Measurements from ENCODE around the gene APIP. TPM values are rescaled to one million over a fixed set of nuclear protein-coding genes. Genes with fewer than 3 reads are reported as not detected.
A peak's percentile ranks its signal among the peaks of the same experiment; 100 is the strongest.

The APIP gene
- total RNA-seq, 1 experiment from 2014 or later = 31.3 TPM

DNA sequence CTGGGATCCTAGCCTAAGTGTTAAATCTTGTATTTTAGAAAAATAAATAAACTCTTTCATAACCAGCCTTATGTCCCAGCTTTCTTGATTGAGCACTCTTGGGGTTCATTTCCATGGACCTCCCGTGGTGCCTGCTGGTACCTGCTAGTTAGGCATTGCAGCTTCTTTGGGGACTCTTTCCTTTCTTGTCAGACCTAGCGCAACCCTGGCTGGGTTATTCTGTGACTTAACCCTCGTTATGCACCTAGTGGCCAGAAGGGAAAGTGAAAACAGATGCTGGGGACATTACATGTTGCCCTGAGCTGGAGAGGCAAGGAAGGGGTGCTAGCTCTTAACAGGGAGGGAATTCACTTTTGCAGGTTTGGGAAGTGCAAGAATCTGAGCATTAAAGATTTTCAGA is 46.8 kb downstream of the APIP start:
- H3K23ac ChIP-seq (ENCODE audit: insufficient read length, low read depth, low read length) = no peak overlapping the region
- H3K79me1 ChIP-seq (ENCODE audit: insufficient read depth, low read depth, low read length, poor library complexity, severe bottlenecking) = no peaks in the 10 kb centered on the region
- H4K5ac ChIP-seq (ENCODE audit: insufficient read length, low read depth, low read length) = no peak overlapping the region
- H4K20me1 ChIP-seq (ENCODE audit: control insufficient read depth, insufficient read depth, insufficient read length) = no peaks in the 10 kb centered on the region
- peaks cover 0 to 3% (median 2%) of the 10 kb centered on the region in 3 experiments; a peak in 4 of 7 replicates for H3K36me3 Mint-ChIP-seq (ENCODE audit: insufficient read depth in 1 of 3, low read depth in 3 of 3)
- no peak overlapping the region for H3K9ac ChIP-seq (ENCODE audit: extremely low read depth, insufficient read length, low read length)
- no peak overlapping the region for H2BK12ac ChIP-seq (ENCODE audit: insufficient read length, low read depth, low read length)
- no peaks in the 10 kb centered on the region for H3K79me2 ChIP-seq (ENCODE audit: insufficient read depth, low read length)
- no peak overlapping the region for H2BK15ac ChIP-seq (ENCODE audit: low read depth, low read length)
- no peak overlapping the region for H3K4me2 ChIP-seq (ENCODE audit: insufficient read depth, insufficient read length, low read length)
- no peak overlapping the region for H2AK5ac ChIP-seq (ENCODE audit: insufficient read length, low read length)
- H2AFZ ChIP-seq (ENCODE audit: low read length) = no peak overlapping the region
- no peak overlapping the region for H3K4me3 Mint-ChIP-seq
- no peak overlapping the region for H4K8ac ChIP-seq (replicated peaks; ENCODE audit: insufficient read length, low read depth, low read length)
- no peak overlapping the region for H3K27ac ChIP-seq (ENCODE audit: insufficient read length, low read depth, low read length)
- no peak overlapping the region for H2BK120ac ChIP-seq (ENCODE audit: low read depth, low read length, poor library complexity, severe bottlenecking)
- H4K91ac ChIP-seq (ENCODE audit: insufficient read length, low read depth, low read length) = no peak overlapping the region
- TF ChIP-seq, protein P1, sequence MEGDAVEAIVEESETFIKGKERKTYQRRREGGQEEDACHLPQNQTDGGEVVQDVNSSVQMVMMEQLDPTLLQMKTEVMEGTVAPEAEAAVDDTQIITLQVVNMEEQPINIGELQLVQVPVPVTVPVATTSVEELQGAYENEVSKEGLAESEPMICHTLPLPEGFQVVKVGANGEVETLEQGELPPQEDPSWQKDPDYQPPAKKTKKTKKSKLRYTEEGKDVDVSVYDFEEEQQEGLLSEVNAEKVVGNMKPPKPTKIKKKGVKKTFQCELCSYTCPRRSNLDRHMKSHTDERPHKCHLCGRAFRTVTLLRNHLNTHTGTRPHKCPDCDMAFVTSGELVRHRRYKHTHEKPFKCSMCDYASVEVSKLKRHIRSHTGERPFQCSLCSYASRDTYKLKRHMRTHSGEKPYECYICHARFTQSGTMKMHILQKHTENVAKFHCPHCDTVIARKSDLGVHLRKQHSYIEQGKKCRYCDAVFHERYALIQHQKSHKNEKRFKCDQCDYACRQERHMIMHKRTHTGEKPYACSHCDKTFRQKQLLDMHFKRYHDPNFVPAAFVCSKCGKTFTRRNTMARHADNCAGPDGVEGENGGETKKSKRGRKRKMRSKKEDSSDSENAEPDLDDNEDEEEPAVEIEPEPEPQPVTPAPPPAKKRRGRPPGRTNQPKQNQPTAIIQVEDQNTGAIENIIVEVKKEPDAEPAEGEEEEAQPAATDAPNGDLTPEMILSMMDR (conservative IDR thresholded peaks at IDR 0.05) = peak; percentile 64
- no CpG with 5 or more reads among the region's 3 CpGs for WGBS (ENCODE audit: extremely low coverage, insufficient read length, low lambda C conversion rate)
- H3K4me1 Mint-ChIP-seq = no peaks in the 10 kb centered on the region
- no peaks in the 10 kb centered on the region for H3K9me3 ChIP-seq (ENCODE audit: control insufficient read depth, low read depth, low read length)
- no peak overlapping the region for H3K4ac ChIP-seq (ENCODE audit: low read depth, low read length)
- no peak overlapping the region for H3K56ac ChIP-seq (ENCODE audit: insufficient read length, low read depth, low read length)
- H3T11ph ChIP-seq (ENCODE audit: low read length) = no peak overlapping the region
- no peaks in the 10 kb centered on the region for H3K23me2 ChIP-seq (ENCODE audit: insufficient read length, low read depth, low read length, poor library complexity, severe bottlenecking)
- H2BK20ac ChIP-seq (ENCODE audit: low read depth, low read length, poor library complexity, severe bottlenecking) = no peak overlapping the region
- no peak overlapping the region for H3K18ac ChIP-seq (ENCODE audit: insufficient read length, low read depth, low read length)
- H3K27me3 Mint-ChIP-seq (ENCODE audit: low read depth) = no peaks in the 10 kb centered on the region
- no peak overlapping the region for H3K14ac ChIP-seq (ENCODE audit: insufficient read depth, low read length)
- H3K27me3 ChIP-seq (ENCODE audit: insufficient read depth, low read length) = no peaks in the 10 kb centered on the region
- H3K9me3 Mint-ChIP-seq = no peaks in the 10 kb centered on the region
- H2BK5ac ChIP-seq (ENCODE audit: insufficient read length, low read length) = no peak overlapping the region
- H3K4me1 ChIP-seq (ENCODE audit: insufficient read depth, low read length) = no peaks in the 10 kb centered on the region; the same call in 1 of the 2 replicates
- no peak overlapping the region for H3K27ac Mint-ChIP-seq
- peak; percentile 44 for DNase-seq
